GM19239 (cell line): ENCODE measurements around the gene OR5B12.
"Not testable (repeated sequence)": the region's sequence is repeated elsewhere in the genome, so short reads cannot be mapped to it uniquely, and the experiment has no call there.

ENCODE experiments used
- DNase-seq: peaks from one replicate; pipeline ENCODE4 v3.0.0; 2011; ENCODE audit warnings: low spot score; ENCODE audit not compliant: insufficient read length
- FAIRE-seq: peaks from 2 replicates; lab custom pipeline; 2011; peaks lifted over from hg19 to GRCh38; lab: Jason Lieb, UNC

Gene OR5B12

GRCh38 chr11:58442136-58442535 lies at the start of gene OR5B12:
Gene OR5B12 (minus strand): TSS chr11:58442236. CDS start chr11:58440151, 2,085 bp downstream.
- DNase-seq (no peak), FAIRE-seq (no peak)

DNA sequence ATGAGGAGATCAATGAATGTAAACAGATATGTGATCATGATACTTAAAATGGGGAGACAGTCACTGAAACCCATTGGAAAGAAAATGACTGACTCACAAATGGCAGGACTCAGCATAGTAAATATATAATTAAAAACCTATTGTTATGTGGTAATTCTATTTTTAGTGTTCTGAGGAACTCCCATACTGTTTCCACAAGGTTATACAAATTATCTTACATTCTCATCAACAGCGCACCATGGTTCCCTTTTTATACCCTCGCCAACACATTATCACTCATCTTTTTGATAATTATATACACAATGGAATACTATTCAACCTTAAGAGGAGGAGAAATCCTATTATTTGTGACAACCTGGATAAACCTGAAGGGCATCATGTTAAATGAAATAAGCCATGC lies 48.8 kb upstream of the OR5B12 start:
- DNase-seq = no peak

GRCh38 chr11:58487170-58487569 lies 45.1 kb upstream of the OR5B12 start:
- no peak for DNase-seq
- FAIRE-seq = no peak

More for the DNA sequence above, 48.8 kb upstream of the OR5B12 start:
- FAIRE-seq = no peak

GRCh38 chr11:58485961-58486360 lies 43.9 kb upstream of the OR5B12 start:
- DNase-seq (no peak), FAIRE-seq (no peak)

- DNase-seq = no peak
- no peak for FAIRE-seq
Observed at GRCh38 chr11:58471892-58472291, 29.9 kb upstream of the OR5B12 start.

GRCh38 chr11:58466293-58466692 lies 24.3 kb upstream of the OR5B12 start:
- FAIRE-seq = no peak
- no peak for DNase-seq

GRCh38 chr11:58465690-58466089 lies 23.7 kb upstream of the OR5B12 start:
- no peak for DNase-seq

GRCh38 chr11:58451585-58451984 lies 9.5 kb upstream of the OR5B12 start:
- no peak for FAIRE-seq

More at GRCh38 chr11:58465690-58466089, 23.7 kb upstream of the OR5B12 start:
- no peak for FAIRE-seq

DNA sequence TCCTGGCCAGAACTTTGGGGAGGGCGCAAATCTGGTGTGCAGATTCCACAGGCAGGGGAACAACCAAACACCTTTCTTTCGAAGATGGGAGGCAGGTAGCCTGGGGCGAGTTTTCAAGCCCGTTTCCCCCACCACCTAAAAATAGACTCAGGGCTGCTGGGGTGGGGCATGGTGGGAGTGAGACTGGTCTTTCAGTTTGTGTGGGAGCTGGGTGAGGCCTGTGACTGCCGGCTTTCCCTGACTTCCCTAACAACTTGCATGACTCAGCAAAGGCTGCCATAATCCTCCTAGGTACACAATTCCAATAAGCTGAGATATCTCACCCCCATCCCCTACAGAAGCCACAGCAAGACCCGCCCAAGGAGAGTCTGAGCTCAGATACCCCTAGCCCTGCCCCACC lies 4.3 kb upstream of the OR5B12 start:
- DNase-seq (no peak), FAIRE-seq (no peak)

More at GRCh38 chr11:58451585-58451984, 9.5 kb upstream of the OR5B12 start:
- DNase-seq = no peak

- no peak for FAIRE-seq
- no peak for DNase-seq
Observed at GRCh38 chr11:58444300-58444699, 2.3 kb upstream of the OR5B12 start.

DNA sequence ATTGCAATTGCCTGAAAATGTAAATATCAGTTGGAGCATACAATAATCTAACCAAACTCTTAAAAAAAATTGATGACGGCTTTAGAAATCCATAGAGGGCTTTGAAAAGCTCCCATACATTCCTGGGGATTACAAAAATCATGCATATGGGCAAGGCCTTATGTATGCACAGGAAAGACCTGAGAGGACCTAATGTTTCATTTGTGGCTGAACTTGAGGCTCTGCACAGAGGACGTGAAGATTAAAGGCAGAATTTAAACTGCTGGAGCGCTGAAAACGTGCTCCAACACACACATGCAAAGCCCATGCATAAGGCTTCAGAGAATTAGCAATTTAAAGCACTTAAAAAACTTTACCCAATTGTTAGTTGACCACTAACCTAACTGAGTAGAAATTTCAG lies 3.5 kb downstream of the OR5B12 start:
- DNase-seq (no peak), FAIRE-seq (no peak)

GRCh38 chr11:58434217-58434616 lies 7.8 kb downstream of the OR5B12 start:
- DNase-seq = no peak
- no peak for FAIRE-seq

- FAIRE-seq (no peak), DNase-seq (no peak)
Observed at GRCh38 chr11:58433638-58434203, 8.3 kb downstream of the OR5B12 start.

- DNase-seq = no peak
- no peak for FAIRE-seq
Observed at GRCh38 chr11:58429273-58429672, 12.8 kb downstream of the OR5B12 start.

DNA sequence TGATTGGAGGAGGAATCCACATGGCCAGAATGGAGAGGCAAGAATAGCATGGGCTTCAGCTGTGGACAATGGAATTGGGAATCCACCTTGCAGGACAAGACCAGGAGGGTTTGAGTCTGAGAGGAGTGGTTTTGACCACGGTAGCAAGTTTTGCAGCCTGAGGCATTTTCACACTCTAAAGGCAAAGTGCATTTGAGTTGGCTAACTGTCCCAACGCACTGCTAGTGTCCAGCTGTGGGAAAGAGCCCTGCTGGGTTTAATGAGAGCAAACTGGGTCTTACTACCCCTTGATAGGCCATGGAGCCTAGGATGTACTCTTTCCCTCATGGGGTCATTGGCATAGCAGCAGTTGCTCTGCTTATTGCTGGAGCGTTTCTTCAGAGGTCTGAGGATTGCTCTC lies 14.0 kb downstream of the OR5B12 start, which contains the start of gene OR5B2:
OR5B2 (minus strand) TSS at position 101 of the 400 bp plus-strand sequence. CDS start 4,860 bp downstream, outside the sequence.
- no peak for FAIRE-seq
- DNase-seq = no peak

DNA sequence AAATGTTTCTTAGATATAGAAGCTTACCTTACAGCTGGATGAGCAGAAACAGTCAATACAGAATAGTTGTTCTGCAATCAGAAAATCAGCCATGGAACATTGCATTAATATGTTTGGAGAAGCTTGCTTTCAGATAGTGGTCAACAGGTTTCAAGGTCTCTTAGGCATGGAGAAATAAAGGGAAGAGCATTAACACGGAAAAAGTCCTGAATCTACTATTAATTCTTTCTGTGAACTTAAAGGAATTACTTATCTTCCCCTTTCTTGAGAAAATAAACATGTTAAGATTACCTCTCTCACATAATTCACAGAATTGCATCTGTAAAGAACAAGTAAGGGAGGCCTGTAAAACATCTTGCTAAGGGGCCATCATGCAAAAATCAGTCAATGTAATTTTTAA lies 35.3 kb downstream of the OR5B12 start, which contains the start of gene OR5B3:
OR5B3 (minus strand) TSS at position 101 of the 400 bp plus-strand sequence. CDS start 3,465 bp downstream, outside the sequence.
- no peak for DNase-seq
- FAIRE-seq = no peak

DNA sequence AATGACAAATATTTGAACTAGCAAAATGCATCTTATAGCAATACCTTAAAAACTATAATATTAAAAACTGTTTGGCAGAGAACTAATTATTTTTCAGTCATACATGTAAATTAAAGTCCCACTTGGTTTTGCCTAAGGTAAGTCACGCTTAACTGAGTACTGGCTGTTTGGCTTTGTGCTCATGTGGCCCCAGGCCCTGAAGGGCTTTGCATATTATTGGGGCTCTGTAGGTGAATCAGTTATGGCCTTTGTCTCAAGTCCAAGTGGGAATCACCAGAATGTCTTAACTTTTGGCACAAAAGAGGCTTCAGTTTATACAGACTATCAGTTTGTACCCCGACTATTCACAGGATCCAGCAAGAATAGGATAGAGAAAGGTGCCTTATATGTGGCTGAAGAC lies 42.4 kb downstream of the OR5B12 start:
- not testable (repeated sequence) for DNase-seq, FAIRE-seq

GRCh38 chr11:58395581-58395980 lies 46.5 kb downstream of the OR5B12 start:
- DNase-seq = no peak
- no peak for FAIRE-seq

DNA sequence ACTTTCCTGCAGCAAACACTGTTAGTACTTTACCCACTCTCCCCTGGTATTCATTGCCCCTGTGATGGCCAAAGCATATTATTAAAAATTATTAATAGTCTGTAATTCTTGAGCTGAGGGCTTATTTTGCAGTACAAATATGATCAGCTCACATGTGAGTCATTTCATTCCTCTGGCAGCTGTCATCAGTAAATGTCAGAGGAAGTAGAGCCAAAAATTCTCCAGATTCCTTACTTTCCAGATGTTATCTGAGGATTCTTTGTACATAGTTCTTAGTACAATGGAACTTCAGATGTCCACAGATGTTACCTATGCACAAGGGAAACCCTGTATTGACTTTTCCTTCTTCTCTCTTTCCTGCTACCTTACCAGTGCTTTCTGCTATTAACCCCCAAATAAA lies 47.8 kb downstream of the OR5B12 start:
- FAIRE-seq = no peak
- DNase-seq = no peak

DNA sequence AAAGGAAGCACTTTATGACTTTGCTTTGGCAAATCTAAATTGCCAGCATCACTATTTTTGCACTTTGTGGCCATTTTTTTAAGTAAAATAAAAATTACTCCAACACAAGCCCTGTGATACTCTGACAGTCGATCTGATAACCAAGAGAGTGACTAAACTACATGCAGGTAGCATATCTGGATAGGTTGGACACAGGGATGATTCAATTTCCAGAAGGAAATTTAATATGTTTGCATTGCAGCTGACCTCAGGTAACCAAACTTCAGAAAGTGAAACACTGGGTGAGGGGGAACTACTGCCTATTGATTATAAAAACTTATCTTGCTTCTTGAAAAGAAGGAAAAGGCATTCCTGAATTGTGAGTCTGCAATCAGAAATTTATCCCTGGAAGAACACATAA lies 49.3 kb downstream of the OR5B12 start:
- no peak for FAIRE-seq
- no peak for DNase-seq

- no peak for FAIRE-seq
Observed at GRCh38 chr11:58391879-58392278, 50.2 kb downstream of the OR5B12 start.

GRCh38 chr11:58390551-58391063 lies 51.4 kb downstream of the OR5B12 start:
- no peak for FAIRE-seq
- DNase-seq = no peak

More at GRCh38 chr11:58391879-58392278, 50.2 kb downstream of the OR5B12 start:
- no peak for DNase-seq
